Stimulated activated naive CD8-positive, alpha-beta T cell treated with anti-CD3 and anti-CD28 coated beads, Interleukin-15, Interleukin-2, amounts not matched to agents 100 U/mL and 50 U/mL, for 24 hours (primary cell): ENCODE data around the gene KRTAP8-1.

Experiments used
- ATAC-seq: fragments of 150-1000 bp; cut with Tn5 transposase; one replicate; pipeline ENCODE4 v1.10.0; 2021
- DNase-seq: peaks from one replicate; pipeline ENCODE4 v3.0.0; 2021

KRTAP8-1 gene

GRCh38 chr21:30813174-30813573 lies at the start of gene KRTAP8-1:
Gene KRTAP8-1, minus strand, starts transcription at chr21:30813274. Its CDS starts 54 bp downstream, at chr21:30813220.
- ATAC-seq (no peak), DNase-seq (no peak)

- ATAC-seq (no peak), DNase-seq (no peak)
Observed at GRCh38 chr21:30847627-30848500, 34.8 kb upstream of the KRTAP8-1 start.

- ATAC-seq (no peak), DNase-seq (no peak)
Observed at GRCh38 chr21:30842990-30843389, 29.9 kb upstream of the KRTAP8-1 start.

GRCh38 chr21:30839304-30839703 lies 26.2 kb upstream of the KRTAP8-1 start:
- no peak for ATAC-seq
- peak; percentile 29 for DNase-seq

- DNase-seq (no peak), ATAC-seq (no peak)
Observed at GRCh38 chr21:30838536-30838935, 25.5 kb upstream of the KRTAP8-1 start.

- peak; percentile 44 for DNase-seq
- no peak for ATAC-seq
Observed at GRCh38 chr21:30831194-30831765, 18.2 kb upstream of the KRTAP8-1 start.

GRCh38 chr21:30829659-30830058 lies 16.6 kb upstream of the KRTAP8-1 start, which contains the start of gene KRTAP7-1:
Gene KRTAP7-1, minus strand, starts transcription at chr21:30829759. Its CDS starts 61 bp downstream, at chr21:30829698.
- ATAC-seq, result no peak
- DNase-seq, result no peak

GRCh38 chr21:30818837-30819610 lies 6.0 kb upstream of the KRTAP8-1 start:
- ATAC-seq, result no peak
- no peak for DNase-seq

GRCh38 chr21:30800605-30801004 lies 12.5 kb downstream of the KRTAP8-1 start:
- ATAC-seq (no peak), DNase-seq (no peak)

- DNase-seq (no peak), ATAC-seq (no peak)
Observed at GRCh38 chr21:30793581-30794314, 19.3 kb downstream of the KRTAP8-1 start.

GRCh38 chr21:30779249-30779648 lies 33.8 kb downstream of the KRTAP8-1 start:
- ATAC-seq, result no peak

GRCh38 chr21:30769724-30770431 lies 43.2 kb downstream of the KRTAP8-1 start:
- no peak for ATAC-seq
- no peak for DNase-seq

More at GRCh38 chr21:30779249-30779648, 33.8 kb downstream of the KRTAP8-1 start:
- DNase-seq, result no peak
